ENCODE measurements around the gene RNF32. TPM values are rescaled to one million over a fixed set of nuclear protein-coding genes. Genes with fewer than 3 reads are reported as not detected.

RNF32 gene
- total and polyA plus RNA-seq, 2 of the 13 experiments (the other 11 are each of a cell fraction or from before 2014, with no cell fraction given), result not detected

DNA sequence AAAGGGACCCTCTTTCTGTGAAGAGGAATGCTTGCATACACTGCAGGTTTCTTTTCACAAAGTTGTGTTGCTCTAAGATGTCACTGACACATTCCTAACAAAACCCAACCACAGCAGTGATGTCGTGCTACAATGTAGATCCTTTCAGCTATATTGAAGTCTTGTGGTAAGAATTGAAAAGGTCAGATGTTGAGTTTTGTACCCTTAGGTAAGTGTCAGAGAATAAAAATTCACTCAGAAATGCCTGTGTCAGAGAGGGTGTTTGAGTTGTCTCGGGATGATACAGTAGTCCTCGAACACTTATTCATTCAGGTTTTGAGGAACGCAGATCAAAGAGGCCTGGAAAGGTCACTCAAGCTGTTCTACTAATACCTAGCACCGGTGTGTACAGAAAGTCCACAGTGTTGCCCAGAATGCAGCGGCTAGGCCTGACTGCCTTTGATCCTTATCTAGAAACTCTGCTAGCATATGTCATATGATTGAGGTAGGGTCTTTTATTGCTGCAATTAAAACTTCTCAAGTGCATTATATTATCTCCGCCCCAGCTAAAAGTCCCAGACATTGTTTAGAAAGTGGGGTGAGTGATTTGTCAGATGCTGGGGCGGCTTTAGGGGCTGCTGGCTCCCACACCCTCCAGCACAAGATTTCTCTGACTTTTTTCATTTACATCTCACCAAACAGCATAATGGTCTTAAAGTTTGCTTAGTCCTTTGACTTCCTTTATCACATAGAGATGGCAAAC lies 26.0 kb downstream of the RNF32 start (continued):
- TF ChIP-seq, protein P1, sequence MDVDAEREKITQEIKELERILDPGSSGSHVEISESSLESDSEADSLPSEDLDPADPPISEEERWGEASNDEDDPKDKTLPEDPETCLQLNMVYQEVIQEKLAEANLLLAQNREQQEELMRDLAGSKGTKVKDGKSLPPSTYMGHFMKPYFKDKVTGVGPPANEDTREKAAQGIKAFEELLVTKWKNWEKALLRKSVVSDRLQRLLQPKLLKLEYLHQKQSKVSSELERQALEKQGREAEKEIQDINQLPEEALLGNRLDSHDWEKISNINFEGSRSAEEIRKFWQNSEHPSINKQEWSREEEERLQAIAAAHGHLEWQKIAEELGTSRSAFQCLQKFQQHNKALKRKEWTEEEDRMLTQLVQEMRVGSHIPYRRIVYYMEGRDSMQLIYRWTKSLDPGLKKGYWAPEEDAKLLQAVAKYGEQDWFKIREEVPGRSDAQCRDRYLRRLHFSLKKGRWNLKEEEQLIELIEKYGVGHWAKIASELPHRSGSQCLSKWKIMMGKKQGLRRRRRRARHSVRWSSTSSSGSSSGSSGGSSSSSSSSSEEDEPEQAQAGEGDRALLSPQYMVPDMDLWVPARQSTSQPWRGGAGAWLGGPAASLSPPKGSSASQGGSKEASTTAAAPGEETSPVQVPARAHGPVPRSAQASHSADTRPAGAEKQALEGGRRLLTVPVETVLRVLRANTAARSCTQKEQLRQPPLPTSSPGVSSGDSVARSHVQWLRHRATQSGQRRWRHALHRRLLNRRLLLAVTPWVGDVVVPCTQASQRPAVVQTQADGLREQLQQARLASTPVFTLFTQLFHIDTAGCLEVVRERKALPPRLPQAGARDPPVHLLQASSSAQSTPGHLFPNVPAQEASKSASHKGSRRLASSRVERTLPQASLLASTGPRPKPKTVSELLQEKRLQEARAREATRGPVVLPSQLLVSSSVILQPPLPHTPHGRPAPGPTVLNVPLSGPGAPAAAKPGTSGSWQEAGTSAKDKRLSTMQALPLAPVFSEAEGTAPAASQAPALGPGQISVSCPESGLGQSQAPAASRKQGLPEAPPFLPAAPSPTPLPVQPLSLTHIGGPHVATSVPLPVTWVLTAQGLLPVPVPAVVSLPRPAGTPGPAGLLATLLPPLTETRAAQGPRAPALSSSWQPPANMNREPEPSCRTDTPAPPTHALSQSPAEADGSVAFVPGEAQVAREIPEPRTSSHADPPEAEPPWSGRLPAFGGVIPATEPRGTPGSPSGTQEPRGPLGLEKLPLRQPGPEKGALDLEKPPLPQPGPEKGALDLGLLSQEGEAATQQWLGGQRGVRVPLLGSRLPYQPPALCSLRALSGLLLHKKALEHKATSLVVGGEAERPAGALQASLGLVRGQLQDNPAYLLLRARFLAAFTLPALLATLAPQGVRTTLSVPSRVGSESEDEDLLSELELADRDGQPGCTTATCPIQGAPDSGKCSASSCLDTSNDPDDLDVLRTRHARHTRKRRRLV (CRISPR knock-in tag; IDR thresholded peaks at IDR 0.05), result no peak
- TF ChIP-seq MATR3 (CRISPR knock-in tag; IDR thresholded peaks at IDR 0.05) (no peak), ATM (IDR thresholded peaks at IDR 0.05; ENCODE audit: borderline replicate concordance) (no peak), RFXAP (CRISPR knock-in tag; IDR thresholded peaks at IDR 0.05; ENCODE audit: borderline replicate concordance) (no peak), HNF4A (CRISPR knock-in tag; IDR thresholded peaks at IDR 0.05) (peak; percentile 67), TOE1 (CRISPR knock-in tag; IDR thresholded peaks at IDR 0.05) (no peak), ZNF850 (CRISPR knock-in tag; conservative IDR thresholded peaks at IDR 0.05) (no peak), NR2F1 (CRISPR knock-in tag; IDR thresholded peaks at IDR 0.05) (peak in 1 of 2 experiments; percentile 62; a peak in 2 of 4 replicates), MAF1 (CRISPR knock-in tag; IDR thresholded peaks at IDR 0.05; ENCODE audit: borderline replicate concordance) (no peak), U2AF2 (IDR thresholded peaks at IDR 0.05; ENCODE audit: low read depth, low read length) (no peak), MAFK (conservative IDR thresholded peaks at IDR 0.05 in 1 of 2, IDR thresholded peaks at IDR 0.05 in 1 of 2; ENCODE audit: low read length in 2 of 2) (no peak), HDAC6 (IDR thresholded peaks at IDR 0.05; ENCODE audit: low read depth, low read length) (no peak)
- TF ChIP-seq, protein P2, sequence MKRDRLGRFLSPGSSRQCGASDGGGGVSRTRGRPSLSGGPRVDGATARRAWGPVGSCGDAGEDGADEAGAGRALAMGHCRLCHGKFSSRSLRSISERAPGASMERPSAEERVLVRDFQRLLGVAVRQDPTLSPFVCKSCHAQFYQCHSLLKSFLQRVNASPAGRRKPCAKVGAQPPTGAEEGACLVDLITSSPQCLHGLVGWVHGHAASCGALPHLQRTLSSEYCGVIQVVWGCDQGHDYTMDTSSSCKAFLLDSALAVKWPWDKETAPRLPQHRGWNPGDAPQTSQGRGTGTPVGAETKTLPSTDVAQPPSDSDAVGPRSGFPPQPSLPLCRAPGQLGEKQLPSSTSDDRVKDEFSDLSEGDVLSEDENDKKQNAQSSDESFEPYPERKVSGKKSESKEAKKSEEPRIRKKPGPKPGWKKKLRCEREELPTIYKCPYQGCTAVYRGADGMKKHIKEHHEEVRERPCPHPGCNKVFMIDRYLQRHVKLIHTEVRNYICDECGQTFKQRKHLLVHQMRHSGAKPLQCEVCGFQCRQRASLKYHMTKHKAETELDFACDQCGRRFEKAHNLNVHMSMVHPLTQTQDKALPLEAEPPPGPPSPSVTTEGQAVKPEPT (CRISPR knock-in tag; IDR thresholded peaks at IDR 0.05; ENCODE audit: low read depth), result no peak
- TF ChIP-seq, protein P3, sequence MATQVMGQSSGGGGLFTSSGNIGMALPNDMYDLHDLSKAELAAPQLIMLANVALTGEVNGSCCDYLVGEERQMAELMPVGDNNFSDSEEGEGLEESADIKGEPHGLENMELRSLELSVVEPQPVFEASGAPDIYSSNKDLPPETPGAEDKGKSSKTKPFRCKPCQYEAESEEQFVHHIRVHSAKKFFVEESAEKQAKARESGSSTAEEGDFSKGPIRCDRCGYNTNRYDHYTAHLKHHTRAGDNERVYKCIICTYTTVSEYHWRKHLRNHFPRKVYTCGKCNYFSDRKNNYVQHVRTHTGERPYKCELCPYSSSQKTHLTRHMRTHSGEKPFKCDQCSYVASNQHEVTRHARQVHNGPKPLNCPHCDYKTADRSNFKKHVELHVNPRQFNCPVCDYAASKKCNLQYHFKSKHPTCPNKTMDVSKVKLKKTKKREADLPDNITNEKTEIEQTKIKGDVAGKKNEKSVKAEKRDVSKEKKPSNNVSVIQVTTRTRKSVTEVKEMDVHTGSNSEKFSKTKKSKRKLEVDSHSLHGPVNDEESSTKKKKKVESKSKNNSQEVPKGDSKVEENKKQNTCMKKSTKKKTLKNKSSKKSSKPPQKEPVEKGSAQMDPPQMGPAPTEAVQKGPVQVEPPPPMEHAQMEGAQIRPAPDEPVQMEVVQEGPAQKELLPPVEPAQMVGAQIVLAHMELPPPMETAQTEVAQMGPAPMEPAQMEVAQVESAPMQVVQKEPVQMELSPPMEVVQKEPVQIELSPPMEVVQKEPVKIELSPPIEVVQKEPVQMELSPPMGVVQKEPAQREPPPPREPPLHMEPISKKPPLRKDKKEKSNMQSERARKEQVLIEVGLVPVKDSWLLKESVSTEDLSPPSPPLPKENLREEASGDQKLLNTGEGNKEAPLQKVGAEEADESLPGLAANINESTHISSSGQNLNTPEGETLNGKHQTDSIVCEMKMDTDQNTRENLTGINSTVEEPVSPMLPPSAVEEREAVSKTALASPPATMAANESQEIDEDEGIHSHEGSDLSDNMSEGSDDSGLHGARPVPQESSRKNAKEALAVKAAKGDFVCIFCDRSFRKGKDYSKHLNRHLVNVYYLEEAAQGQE (IDR thresholded peaks at IDR 0.05; ENCODE audit: borderline replicate concordance in 1 of 2, low read depth in 1 of 2, low read length in 2 of 2), result no peak
- TF ChIP-seq, protein P4, sequence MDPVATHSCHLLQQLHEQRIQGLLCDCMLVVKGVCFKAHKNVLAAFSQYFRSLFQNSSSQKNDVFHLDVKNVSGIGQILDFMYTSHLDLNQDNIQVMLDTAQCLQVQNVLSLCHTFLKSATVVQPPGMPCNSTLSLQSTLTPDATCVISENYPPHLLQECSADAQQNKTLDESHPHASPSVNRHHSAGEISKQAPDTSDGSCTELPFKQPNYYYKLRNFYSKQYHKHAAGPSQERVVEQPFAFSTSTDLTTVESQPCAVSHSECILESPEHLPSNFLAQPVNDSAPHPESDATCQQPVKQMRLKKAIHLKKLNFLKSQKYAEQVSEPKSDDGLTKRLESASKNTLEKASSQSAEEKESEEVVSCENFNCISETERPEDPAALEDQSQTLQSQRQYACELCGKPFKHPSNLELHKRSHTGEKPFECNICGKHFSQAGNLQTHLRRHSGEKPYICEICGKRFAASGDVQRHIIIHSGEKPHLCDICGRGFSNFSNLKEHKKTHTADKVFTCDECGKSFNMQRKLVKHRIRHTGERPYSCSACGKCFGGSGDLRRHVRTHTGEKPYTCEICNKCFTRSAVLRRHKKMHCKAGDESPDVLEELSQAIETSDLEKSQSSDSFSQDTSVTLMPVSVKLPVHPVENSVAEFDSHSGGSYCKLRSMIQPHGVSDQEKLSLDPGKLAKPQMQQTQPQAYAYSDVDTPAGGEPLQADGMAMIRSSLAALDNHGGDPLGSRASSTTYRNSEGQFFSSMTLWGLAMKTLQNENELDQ (CRISPR knock-in tag; IDR thresholded peaks at IDR 0.05; ENCODE audit: borderline replicate concordance), result no peak

Data from HepG2 (cell line).